SK-N-SH treated with all-trans-retinoic acid at 6 μM for 48 hours (cell line): ENCODE measurements around the gene RESP18.
"Not testable (repeated sequence)": the region's sequence is repeated elsewhere in the genome, so short reads cannot be mapped to it uniquely, and the experiment has no call there.

Source experiments
- ATAC-seq: fragments of 200-7000 bp; cut with Tn5 transposase; 3 replicates; pipeline ENCODE4 v1.9.1; 2020; ENCODE audit warnings: mild to moderate bottlenecking, moderate library complexity
- CSRNP3 ChIP-seq: fragments of 250-450 bp; sonication (Bioruptor Pico); IDR thresholded peaks from 2 replicates; pipeline ENCODE4 v1.5.1; 2021; ENCODE audit warnings: mild to moderate bottlenecking, moderate library complexity
- ESRRG ChIP-seq: fragments of 250-450 bp; sonication (Bioruptor Pico); IDR thresholded peaks from 2 replicates; pipeline ENCODE4 v1.6.1; 2021; ENCODE audit warnings: mild to moderate bottlenecking
- GLIS3 ChIP-seq: fragments of 250-450 bp; sonication (Bioruptor Pico); IDR thresholded peaks from 2 replicates; pipeline ENCODE4 v1.5.0; 2020; ENCODE audit warnings: mild to moderate bottlenecking, moderate library complexity
- ISL1 ChIP-seq: fragments of 250-450 bp; sonication (Bioruptor Pico); IDR thresholded peaks from 2 replicates; pipeline ENCODE4 v2.1.2; 2022; ENCODE audit warnings: mild to moderate bottlenecking, moderate library complexity
- OSR1 ChIP-seq: fragments of 250-450 bp; sonication (Bioruptor Pico); IDR thresholded peaks from 2 replicates; pipeline ENCODE4 v1.8.0; 2022; ENCODE audit warnings: moderate library complexity, mild to moderate bottlenecking, inconsistent platforms
- PATZ1 ChIP-seq: fragments of 250-450 bp; sonication (Bioruptor Pico); IDR thresholded peaks from 2 replicates; pipeline ENCODE4 v1.8.0; 2020; ENCODE audit warnings: mild to moderate bottlenecking, moderate library complexity, borderline replicate concordance
- POU6F1 ChIP-seq: fragments of 250-450 bp; sonication (Bioruptor Pico); IDR thresholded peaks from 2 replicates; pipeline ENCODE4 v1.8.0; 2021; ENCODE audit warnings: low read depth, mild to moderate bottlenecking, moderate library complexity, borderline replicate concordance
- PPARA ChIP-seq: fragments of 250-450 bp; sonication (Bioruptor Pico); IDR thresholded peaks from 2 replicates; pipeline ENCODE4 v1.5.0; 2020; ENCODE audit warnings: mild to moderate bottlenecking, borderline replicate concordance
- SNAI2 ChIP-seq: fragments of 250-450 bp; sonication (Bioruptor Pico); IDR thresholded peaks from 2 replicates; pipeline ENCODE4 v1.5.0; 2020; ENCODE audit warnings: mild to moderate bottlenecking, moderate library complexity
- TCF4 ChIP-seq: fragments of 250-450 bp; sonication (Bioruptor Pico); IDR thresholded peaks from 2 replicates; pipeline ENCODE4 v1.8.0; 2021; ENCODE audit warnings: mild to moderate bottlenecking, moderate library complexity, borderline replicate concordance
- ZC3H10 ChIP-seq: fragments of 250-450 bp; sonication (Bioruptor Pico); IDR thresholded peaks from 2 replicates; pipeline ENCODE4 v1.5.1; 2021; ENCODE audit warnings: mild to moderate bottlenecking, moderate library complexity
- ZFP3 ChIP-seq: fragments of 250-450 bp; sonication (Bioruptor Pico); IDR thresholded peaks from 2 replicates; pipeline ENCODE4 v1.5.0; 2020; ENCODE audit warnings: mild to moderate bottlenecking, moderate library complexity
- ZFP30 ChIP-seq: fragments of 450-650 bp; formaldehyde crosslinking; IDR thresholded peaks from 2 replicates; pipeline ENCODE4 v1.5.0; 2022; ENCODE audit warnings: mild to moderate bottlenecking, moderate library complexity
- ZNF565 ChIP-seq: fragments of 450-650 bp; formaldehyde crosslinking; conservative IDR thresholded peaks from 2 replicates; pipeline ENCODE4 v1.5.0; 2020; ENCODE audit warnings: low read depth, mild to moderate bottlenecking, moderate library complexity
- ZNF70 ChIP-seq: fragments of 450-650 bp; formaldehyde crosslinking; IDR thresholded peaks from 2 replicates; pipeline ENCODE4 v1.5.0; 2020; ENCODE audit warnings: mild to moderate bottlenecking, moderate library complexity
- ZNF8 ChIP-seq: fragments of 450-650 bp; formaldehyde crosslinking; IDR thresholded peaks from 2 replicates; pipeline ENCODE4 v1.5.0; 2020; ENCODE audit warnings: mild to moderate bottlenecking, moderate library complexity
- TF ChIP-seq, protein P1 (sequence below): fragments of 250-450 bp; sonication (Bioruptor Pico); IDR thresholded peaks from 2 replicates; pipeline ENCODE4 v1.5.0; 2020; ENCODE audit warnings: mild to moderate bottlenecking, moderate library complexity

The RESP18 gene

GRCh38 chr2:219325136-219325535 is 7.4 kb downstream of the RESP18 start:
- no peak for TF ChIP-seq GLIS3 (CRISPR knock-in tag)
- TF ChIP-seq ZNF70: no peak
- no peak for TF ChIP-seq ISL1 (CRISPR knock-in tag)
- TF ChIP-seq ZFP3 (CRISPR knock-in tag): no peak
- no peak for TF ChIP-seq POU6F1 (CRISPR knock-in tag)
- no peak for TF ChIP-seq ZFP30 (CRISPR knock-in tag)
- TF ChIP-seq, protein P1, sequence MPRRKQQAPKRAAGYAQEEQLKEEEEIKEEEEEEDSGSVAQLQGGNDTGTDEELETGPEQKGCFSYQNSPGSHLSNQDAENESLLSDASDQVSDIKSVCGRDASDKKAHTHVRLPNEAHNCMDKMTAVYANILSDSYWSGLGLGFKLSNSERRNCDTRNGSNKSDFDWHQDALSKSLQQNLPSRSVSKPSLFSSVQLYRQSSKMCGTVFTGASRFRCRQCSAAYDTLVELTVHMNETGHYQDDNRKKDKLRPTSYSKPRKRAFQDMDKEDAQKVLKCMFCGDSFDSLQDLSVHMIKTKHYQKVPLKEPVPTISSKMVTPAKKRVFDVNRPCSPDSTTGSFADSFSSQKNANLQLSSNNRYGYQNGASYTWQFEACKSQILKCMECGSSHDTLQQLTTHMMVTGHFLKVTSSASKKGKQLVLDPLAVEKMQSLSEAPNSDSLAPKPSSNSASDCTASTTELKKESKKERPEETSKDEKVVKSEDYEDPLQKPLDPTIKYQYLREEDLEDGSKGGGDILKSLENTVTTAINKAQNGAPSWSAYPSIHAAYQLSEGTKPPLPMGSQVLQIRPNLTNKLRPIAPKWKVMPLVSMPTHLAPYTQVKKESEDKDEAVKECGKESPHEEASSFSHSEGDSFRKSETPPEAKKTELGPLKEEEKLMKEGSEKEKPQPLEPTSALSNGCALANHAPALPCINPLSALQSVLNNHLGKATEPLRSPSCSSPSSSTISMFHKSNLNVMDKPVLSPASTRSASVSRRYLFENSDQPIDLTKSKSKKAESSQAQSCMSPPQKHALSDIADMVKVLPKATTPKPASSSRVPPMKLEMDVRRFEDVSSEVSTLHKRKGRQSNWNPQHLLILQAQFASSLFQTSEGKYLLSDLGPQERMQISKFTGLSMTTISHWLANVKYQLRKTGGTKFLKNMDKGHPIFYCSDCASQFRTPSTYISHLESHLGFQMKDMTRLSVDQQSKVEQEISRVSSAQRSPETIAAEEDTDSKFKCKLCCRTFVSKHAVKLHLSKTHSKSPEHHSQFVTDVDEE (CRISPR knock-in tag): no peak
- no peak for TF ChIP-seq TCF4 (CRISPR knock-in tag)
- no peak for ATAC-seq

GRCh38 chr2:219323434-219323833 is 9.1 kb downstream of the RESP18 start:
- TF ChIP-seq ESRRG (CRISPR knock-in tag) (no peak), PATZ1 (CRISPR knock-in tag) (no peak), ISL1 (CRISPR knock-in tag) (no peak), SNAI2 (CRISPR knock-in tag) (no peak), ZC3H10 (CRISPR knock-in tag) (no peak)
- no peak for ATAC-seq

GRCh38 chr2:219314804-219315468 is 17.6 kb downstream of the RESP18 start:
- no peak for TF ChIP-seq ZNF70
- no peak for TF ChIP-seq ZNF565 (CRISPR knock-in tag)
- no peak for TF ChIP-seq ZFP3 (CRISPR knock-in tag)
- TF ChIP-seq GLIS3 (CRISPR knock-in tag): no peak
- TF ChIP-seq ESRRG (CRISPR knock-in tag): no peak
- no peak for TF ChIP-seq TCF4 (CRISPR knock-in tag)
- TF ChIP-seq PATZ1 (CRISPR knock-in tag): no peak
- TF ChIP-seq CSRNP3 (CRISPR knock-in tag): no peak
- TF ChIP-seq ZFP30 (CRISPR knock-in tag): no peak
- no peak for TF ChIP-seq PPARA (CRISPR knock-in tag)
- TF ChIP-seq SNAI2 (CRISPR knock-in tag): no peak
- no peak for TF ChIP-seq ZC3H10 (CRISPR knock-in tag)
- no peak for TF ChIP-seq ZNF8 (CRISPR knock-in tag)
- TF ChIP-seq ISL1 (CRISPR knock-in tag): no peak
- TF ChIP-seq OSR1 (CRISPR knock-in tag): no peak
- ATAC-seq: no peak

- not testable (repeated sequence) for ATAC-seq
Observed at GRCh38 chr2:219312683-219313263, 19.8 kb downstream of the RESP18 start.
